SK-N-SH (cell line): ENCODE measurements around the gene GLUD1.

Experiments used
- EP300 ChIP-seq, 2 experiments: IDR thresholded peaks; 2 replicates each; pipeline versions ENCODE4 v1.4.0 to v1.6.1; 2012; ENCODE audit warnings: borderline replicate concordance in 1 of 2, low read depth in 1 of 2, low read length in 1 of 2
- TEAD4 ChIP-seq: IDR thresholded peaks from 2 replicates; pipeline ENCODE4 v1.4.0; 2012; ENCODE audit warnings: mild to moderate bottlenecking, borderline replicate concordance; ENCODE audit not compliant: insufficient read depth

DNA sequence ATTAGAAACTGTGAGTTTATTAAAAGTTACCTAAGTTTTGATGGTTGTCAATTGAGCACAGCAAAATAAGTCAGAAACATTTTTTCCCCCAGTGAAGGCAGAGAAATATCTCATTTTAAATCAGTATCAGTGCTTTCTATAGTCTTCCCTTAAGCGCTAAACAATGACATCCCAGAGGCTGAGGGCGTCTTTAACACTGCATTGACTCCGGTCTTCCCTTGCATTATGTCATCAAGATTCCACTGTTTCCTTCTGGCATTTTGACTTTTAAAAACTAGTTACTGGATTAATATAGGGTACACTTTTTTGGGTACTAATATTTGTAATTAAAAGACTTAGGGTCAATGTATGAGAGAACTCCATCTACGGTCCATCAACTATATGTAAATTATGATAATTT is 3.9 kb downstream of the GLUD1 start:
- no peak for TF ChIP-seq EP300 (IDR thresholded peaks at IDR 0.05; ENCODE audit: borderline replicate concordance in 1 of 2, low read depth in 1 of 2, low read length in 1 of 2)
- no peak for TF ChIP-seq TEAD4
